OCI-LY1 (cell line): Measurements from ENCODE around the gene CHMP3.

Experiments
- H2AFZ ChIP-seq: fragments of 200-600 bp; sonication (generic), shearing (Covaris generic); 2 replicates; pipeline ENCODE4 v1.6.0; 2014; ENCODE audit warnings: antibody characterized with exemption, mild to moderate bottlenecking, low read length
- H3F3A ChIP-seq: fragments of 200-600 bp; sonication (generic), shearing (Covaris generic); 2 replicates; pipeline ENCODE4 v1.6.0; 2014; ENCODE audit warnings: mild to moderate bottlenecking, antibody characterized with exemption, low read length, moderate library complexity; ENCODE audit not compliant: insufficient read depth
- H3K27ac ChIP-seq: fragments of 200-600 bp; sonication (generic); 2 replicates; pipeline ENCODE4 v1.5.1; 2014; ENCODE audit warnings: low read length, mixed run types, mild to moderate bottlenecking, low read depth; ENCODE audit not compliant: poor library complexity, severe bottlenecking
- H3K27me3 ChIP-seq: fragments of 200-600 bp; sonication (generic); 2 replicates; pipeline ENCODE4 v1.6.0; 2014; ENCODE audit warnings: antibody characterized with exemption, mild to moderate bottlenecking, low read length, moderate library complexity; ENCODE audit not compliant: insufficient read depth
- H3K36me3 ChIP-seq: fragments of 200-600 bp; sonication (generic); 2 replicates; pipeline ENCODE4 v1.6.1; 2014; ENCODE audit warnings: mild to moderate bottlenecking, antibody characterized with exemption, low read length, moderate library complexity, mixed read lengths; ENCODE audit not compliant: insufficient read depth
- H3K4me1 ChIP-seq: fragments of 200-600 bp; sonication (generic); 2 replicates; pipeline ENCODE4 v1.5.1; 2014; ENCODE audit warnings: mild to moderate bottlenecking, low read length, moderate library complexity; ENCODE audit not compliant: insufficient read depth, severe bottlenecking
- H3K4me2 ChIP-seq: fragments of 200-600 bp; sonication (generic), shearing (Covaris generic); 2 replicates; pipeline ENCODE4 v1.6.1; 2014; ENCODE audit warnings: low read length
- H3K4me3 ChIP-seq: fragments of 200-600 bp; sonication (generic); 2 replicates; pipeline ENCODE4 v1.5.1; 2014; ENCODE audit warnings: low read length, low read depth, mild to moderate bottlenecking, mixed read lengths; ENCODE audit not compliant: poor library complexity, severe bottlenecking
- H3K79me2 ChIP-seq: fragments of 200-600 bp; shearing (Covaris generic); 2 replicates; pipeline ENCODE4 v1.6.1; 2016; ENCODE audit warnings: mixed run types, low read length, mixed read lengths; ENCODE audit not compliant: insufficient read depth
- H3K9ac ChIP-seq: fragments of 200-600 bp; sonication (generic), shearing (Covaris generic); 2 replicates; pipeline ENCODE4 v1.6.1; 2014; ENCODE audit warnings: mild to moderate bottlenecking, low read length, mixed read lengths
- H3K9me2 ChIP-seq: fragments of 200-600 bp; sonication (generic), shearing (Covaris generic); 2 replicates; pipeline ENCODE4 v1.6.1; 2014; ENCODE audit warnings: low read depth, mild to moderate bottlenecking, low read length, mixed read lengths
- H3K9me3 ChIP-seq: fragments of 200-600 bp; shearing (Covaris generic); 2 replicates; pipeline ENCODE4 v1.6.1; 2014; ENCODE audit warnings: low read length, mixed read lengths
- H4K20me1 ChIP-seq: fragments of 200-600 bp; sonication (generic), shearing (Covaris generic); 2 replicates; pipeline ENCODE4 v1.6.0; 2016; ENCODE audit warnings: mild to moderate bottlenecking, low read length; ENCODE audit not compliant: insufficient read depth
- EZH2 ChIP-seq: fragments of 200-600 bp; sonication (generic), shearing (Covaris generic); IDR thresholded peaks from 2 replicates; pipeline ENCODE4 v1.8.0; 2017; ENCODE audit warnings: borderline replicate concordance, mixed run types, mild to moderate bottlenecking, antibody characterized with exemption, low read length, moderate library complexity, mixed read lengths
- TF ChIP-seq, protein P1 (sequence below): fragments of 200-600 bp; sonication (generic), shearing (Covaris generic); IDR thresholded peaks from 2 replicates; pipeline ENCODE4 v1.5.1; 2017; ENCODE audit warnings: mild to moderate bottlenecking, antibody characterized with exemption, low read length, moderate library complexity, mixed read lengths

Gene CHMP3

DNA sequence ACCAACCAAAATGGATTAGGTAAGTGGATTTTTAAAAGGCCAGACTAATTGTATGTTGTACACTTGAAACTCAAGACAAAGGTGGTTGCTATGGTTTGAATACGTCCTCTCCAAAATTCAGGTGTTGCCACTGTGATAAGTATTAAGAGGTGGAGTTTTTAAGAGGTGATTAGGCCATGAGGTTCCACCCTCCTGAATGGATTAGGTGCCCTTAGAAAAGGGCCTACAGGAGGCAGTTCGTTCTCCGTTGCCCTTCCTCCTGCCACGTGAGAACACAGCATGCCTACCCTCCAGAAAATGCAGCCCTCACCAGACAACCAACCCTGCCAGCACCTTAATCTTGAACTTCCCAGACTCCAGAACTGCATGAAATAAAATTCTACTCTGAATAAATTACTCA lies 51.2 kb downstream of the CHMP3 start:
- H3K27ac ChIP-seq = no peak overlapping the region
- no peaks in the 10 kb centered on the region for H3K9me2 ChIP-seq
- no peaks in the 10 kb centered on the region for H3F3A ChIP-seq
- no peaks in the 10 kb centered on the region for H3K9me3 ChIP-seq
- no peak overlapping the region for H2AFZ ChIP-seq
- no peaks in the 10 kb centered on the region for H3K4me1 ChIP-seq
- H3K9ac ChIP-seq = no peak overlapping the region
- peaks cover 15% of the 10 kb centered on the region for H3K36me3 ChIP-seq
- H4K20me1 ChIP-seq = no peaks in the 10 kb centered on the region
- H3K4me2 ChIP-seq = no peak overlapping the region
- no peak overlapping the region for H3K4me3 ChIP-seq
- no peaks in the 10 kb centered on the region for H3K27me3 ChIP-seq
- TF ChIP-seq EZH2 = no peak
- TF ChIP-seq, protein P1, sequence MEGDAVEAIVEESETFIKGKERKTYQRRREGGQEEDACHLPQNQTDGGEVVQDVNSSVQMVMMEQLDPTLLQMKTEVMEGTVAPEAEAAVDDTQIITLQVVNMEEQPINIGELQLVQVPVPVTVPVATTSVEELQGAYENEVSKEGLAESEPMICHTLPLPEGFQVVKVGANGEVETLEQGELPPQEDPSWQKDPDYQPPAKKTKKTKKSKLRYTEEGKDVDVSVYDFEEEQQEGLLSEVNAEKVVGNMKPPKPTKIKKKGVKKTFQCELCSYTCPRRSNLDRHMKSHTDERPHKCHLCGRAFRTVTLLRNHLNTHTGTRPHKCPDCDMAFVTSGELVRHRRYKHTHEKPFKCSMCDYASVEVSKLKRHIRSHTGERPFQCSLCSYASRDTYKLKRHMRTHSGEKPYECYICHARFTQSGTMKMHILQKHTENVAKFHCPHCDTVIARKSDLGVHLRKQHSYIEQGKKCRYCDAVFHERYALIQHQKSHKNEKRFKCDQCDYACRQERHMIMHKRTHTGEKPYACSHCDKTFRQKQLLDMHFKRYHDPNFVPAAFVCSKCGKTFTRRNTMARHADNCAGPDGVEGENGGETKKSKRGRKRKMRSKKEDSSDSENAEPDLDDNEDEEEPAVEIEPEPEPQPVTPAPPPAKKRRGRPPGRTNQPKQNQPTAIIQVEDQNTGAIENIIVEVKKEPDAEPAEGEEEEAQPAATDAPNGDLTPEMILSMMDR = no peak
- no peaks in the 10 kb centered on the region for H3K79me2 ChIP-seq

DNA sequence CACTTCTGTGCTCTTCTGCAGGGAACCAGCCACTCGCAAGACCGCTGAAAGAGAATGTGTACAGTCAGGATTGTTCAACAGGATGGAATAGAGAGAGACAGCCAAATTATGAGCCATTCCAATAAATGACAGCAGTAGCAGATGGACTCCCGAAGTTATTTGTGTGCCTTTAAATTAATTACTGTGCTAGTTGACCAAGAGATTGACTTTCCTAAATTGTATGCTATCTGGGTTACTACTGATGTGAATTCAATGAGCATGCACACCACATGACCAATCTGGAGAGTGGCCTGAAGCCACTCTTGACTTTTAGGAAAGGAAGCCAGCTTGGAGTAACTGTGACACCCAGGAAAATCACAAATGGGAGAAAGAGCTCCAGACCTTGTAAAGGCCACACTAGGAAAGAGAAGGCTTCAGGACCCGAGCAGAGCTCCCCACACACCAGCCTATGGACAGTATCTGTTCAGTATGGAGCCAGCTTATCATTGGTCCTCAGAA lies 52.8 kb downstream of the CHMP3 start:
- Histone ChIP-seq H4K20me1 (no peaks in the 10 kb centered on the region), H3K4me2 (no peak overlapping the region), H3F3A (no peaks in the 10 kb centered on the region), H3K9ac (no peak overlapping the region), H3K36me3 (peaks cover 18% of the 10 kb centered on the region), H3K9me2 (no peaks in the 10 kb centered on the region), H3K27me3 (no peaks in the 10 kb centered on the region), H3K4me1 (no peaks in the 10 kb centered on the region), H3K9me3 (no peaks in the 10 kb centered on the region), H2AFZ (no peak overlapping the region), H3K79me2 (no peaks in the 10 kb centered on the region), H3K27ac (no peak overlapping the region), H3K4me3 (no peak overlapping the region)
- TF ChIP-seq, protein P1 = no peak
- no peak for TF ChIP-seq EZH2

DNA sequence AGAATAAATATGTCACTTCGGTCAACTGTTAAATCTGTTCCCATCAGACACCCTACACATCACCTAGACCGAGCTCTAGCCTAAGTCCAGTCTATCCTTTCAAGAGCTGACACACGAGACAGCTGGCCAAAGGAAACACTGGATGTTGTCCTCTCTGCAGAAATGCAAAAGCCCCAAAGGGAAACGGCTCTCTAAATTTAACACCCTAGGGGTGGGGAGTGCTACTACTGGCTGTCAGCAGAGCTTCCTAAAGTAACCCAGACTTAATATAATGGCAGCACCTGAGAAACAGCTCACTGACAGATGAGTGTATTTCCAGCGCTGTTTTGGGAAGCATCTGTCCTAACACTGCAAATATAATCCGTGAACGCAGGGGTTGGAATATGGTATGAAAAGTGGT lies 55.6 kb downstream of the CHMP3 start:
- TF ChIP-seq, protein P1 = no peak
- no peak for TF ChIP-seq EZH2
- no peaks in the 10 kb centered on the region for H3K9me3 ChIP-seq
- H3K27me3 ChIP-seq = no peaks in the 10 kb centered on the region
- no peaks in the 10 kb centered on the region for H4K20me1 ChIP-seq
- no peak overlapping the region for H3K27ac ChIP-seq
- H3K4me2 ChIP-seq = no peak overlapping the region
- no peak overlapping the region for H3K4me3 ChIP-seq
- H3K36me3 ChIP-seq = peaks cover 38% of the 10 kb centered on the region
- H3K9ac ChIP-seq = no peak overlapping the region
- no peaks in the 10 kb centered on the region for H3F3A ChIP-seq
- H3K9me2 ChIP-seq = no peaks in the 10 kb centered on the region
- no peaks in the 10 kb centered on the region for H3K79me2 ChIP-seq
- no peaks in the 10 kb centered on the region for H3K4me1 ChIP-seq
- H2AFZ ChIP-seq = no peak overlapping the region
